Common myeloid progenitor, CD34-positive (primary cell): Measurements from ENCODE around the gene ASCC2.

Experiments used
- CTCF ChIA-PET: fragments of 350-600 bp; sonication (Branson Sonifier 250); formaldehyde crosslinking; loops from one replicate; lab custom pipeline; 2021; ENCODE audit warnings: antibody characterized with exemption; lab: Charles Lee
- POLR2A ChIA-PET: fragments of 350-600 bp; sonication (Branson Sonifier 250); formaldehyde crosslinking; loops from one replicate; lab custom pipeline; 2021; ENCODE audit warnings: antibody characterized with exemption; lab: Charles Lee
- DNase-seq, 3 donors: peaks; one replicate each; pipeline versions ENCODE4 v3.0.0 to v3.0.0-alpha.2; 2013
- H3K27ac ChIP-seq, 2 experiments: 1 replicate in 1 of 2; 2 replicates in 1 of 2; pipeline ENCODE4 v1.7.0; 2013; ENCODE audit warnings: inconsistent platforms in 2 of 2, low read length in 2 of 2, mild to moderate bottlenecking in 2 of 2, low read depth in 1 of 2, moderate library complexity in 1 of 2; ENCODE audit not compliant: severe bottlenecking in 2 of 2, insufficient read depth in 1 of 2, poor library complexity in 1 of 2
- H3K27me3 ChIP-seq, 5 experiments: replicated peaks in 2 of 5; 1 replicate in 3 of 5; 2 replicates in 2 of 5; pipeline versions ENCODE4 v1.6.1 to v1.7.0; 2013; ENCODE audit warnings: low read length in 4 of 5, mild to moderate bottlenecking in 2 of 5, moderate library complexity in 2 of 5, inconsistent platforms in 1 of 5; ENCODE audit not compliant: insufficient read depth in 5 of 5, control insufficient read depth in 4 of 5
- H3K36me3 ChIP-seq, 4 experiments: 1 replicate in 2 of 4; 2 replicates in 2 of 4; pipeline versions ENCODE4 v1.6.1 to v1.7.0; 2013; ENCODE audit warnings: low read length in 3 of 4, control low read depth in 1 of 4, mild to moderate bottlenecking in 1 of 4; ENCODE audit not compliant: control insufficient read depth in 4 of 4, insufficient read depth in 4 of 4
- H3K4me1 ChIP-seq, 4 experiments: 1 replicate in 3 of 4; 2 replicates in 1 of 4; pipeline versions ENCODE4 v1.6.1 to v1.7.1; 2013; ENCODE audit warnings: low read length in 3 of 4, mild to moderate bottlenecking in 3 of 4, control low read depth in 1 of 4, inconsistent platforms in 1 of 4, moderate library complexity in 1 of 4; ENCODE audit not compliant: control insufficient read depth in 4 of 4, insufficient read depth in 4 of 4; ENCODE audit errors: control extremely low read depth in 1 of 4
- H3K4me3 ChIP-seq, 7 experiments: 1 replicate in 4 of 7; 2 replicates in 3 of 7; pipeline versions ENCODE4 v1.5.1 to v1.7.0; 2013; ENCODE audit warnings: mild to moderate bottlenecking in 7 of 7, low read length in 6 of 7, moderate library complexity in 6 of 7, inconsistent platforms in 2 of 7, low read depth in 2 of 7, control low read depth in 1 of 7; ENCODE audit not compliant: insufficient read depth in 4 of 7, control insufficient read depth in 1 of 7; ENCODE audit errors: extremely low read depth in 1 of 7
- H3K9me3 ChIP-seq, 5 experiments: 1 replicate in 4 of 5; 2 replicates in 1 of 5; pipeline versions ENCODE4 v1.6.1 to v1.7.1; 2013; ENCODE audit warnings: low read length in 4 of 5, mild to moderate bottlenecking in 2 of 5, inconsistent platforms in 1 of 5, low read depth in 1 of 5, moderate library complexity in 1 of 5; ENCODE audit not compliant: control insufficient read depth in 4 of 5, insufficient read depth in 2 of 5; ENCODE audit errors: control extremely low read depth in 1 of 5
- WGBS: methylation state at CpG from one replicate; pipeline ENCODE4 v1.1.5; 2013; ENCODE audit not compliant: insufficient coverage; 5-methylcytosine and 5-hydroxymethylcytosine counted together

The ASCC2 gene

DNA sequence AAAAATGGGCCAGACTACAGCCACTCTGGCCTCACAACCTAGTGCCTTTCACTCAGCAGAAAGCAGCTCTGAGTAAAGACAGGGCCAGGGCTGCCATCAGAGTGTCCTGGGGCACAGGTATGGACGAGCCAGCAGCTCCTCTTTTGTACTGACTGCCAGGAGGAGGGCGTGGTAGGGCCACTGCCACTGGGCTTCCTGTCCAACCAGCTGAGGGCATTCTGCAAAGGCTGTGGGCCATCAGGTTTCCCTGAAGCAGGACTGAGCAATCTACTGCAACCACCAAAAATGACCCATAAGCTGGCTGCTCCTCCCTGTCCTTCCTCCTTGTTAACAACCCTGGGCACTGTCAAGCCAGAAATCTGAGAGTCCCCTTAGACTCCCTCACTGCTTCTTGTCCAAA is 33.1 kb downstream of the ASCC2 start:
- peaks cover 20 to 82% (median 64%) of the 10 kb centered on the region in 4 experiments for H3K36me3 ChIP-seq
- H3K4me3 ChIP-seq: no peak overlapping the region
- H3K4me1 ChIP-seq: peaks cover 0 to 2% (median 0%) of the 10 kb centered on the region in 4 experiments
- WGBS: 100% methylated on average over 2 of the region's 2 CpGs
- H3K9me3 ChIP-seq: no peaks in the 10 kb centered on the region
- DNase-seq: no peak
- H3K27me3 ChIP-seq: no peaks in the 10 kb centered on the region
- ChIA-PET CTCF (interaction anchor here (1.3 kb wide), 1 partner anchor 25 kb away, joined by 4 read pairs; no protein-coding TSS in a partner anchor), POLR2A (interaction anchor here (0.5 kb wide), 1 partner anchor 13 kb away, joined by 4 read pairs; no protein-coding TSS in a partner anchor)
- H3K27ac ChIP-seq: no peak overlapping the region

DNA sequence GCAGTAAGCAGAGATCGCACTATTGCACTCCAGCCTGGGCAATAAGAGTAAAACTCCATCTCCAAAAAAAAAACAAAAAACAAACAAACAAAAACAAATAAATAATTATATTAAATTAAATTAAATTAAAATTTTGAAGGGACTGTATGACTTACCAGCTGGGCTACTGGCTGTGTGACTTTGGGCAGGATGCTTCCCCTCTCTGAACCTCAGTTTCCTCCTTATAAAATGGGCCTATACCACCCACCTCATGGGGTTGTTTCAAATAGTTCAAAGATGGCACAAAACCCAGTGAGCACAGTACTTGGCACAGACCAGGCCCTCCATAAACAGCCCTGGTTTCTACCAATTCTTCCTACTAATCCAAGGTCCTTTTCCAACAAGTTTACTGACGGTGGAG is 34.9 kb downstream of the ASCC2 start:
- H3K27me3 ChIP-seq: no peaks in the 10 kb centered on the region
- H3K4me3 ChIP-seq: no peak overlapping the region
- peaks cover 2 to 19% (median 16%) of the 10 kb centered on the region in 4 experiments for H3K4me1 ChIP-seq
- H3K9me3 ChIP-seq: no peaks in the 10 kb centered on the region
- ChIA-PET POLR2A (no interaction called here), CTCF (no interaction called here)
- peaks cover 19 to 89% (median 65%) of the 10 kb centered on the region in 4 experiments for H3K36me3 ChIP-seq
- no CpG with 5 or more reads among the region's 2 CpGs for WGBS
- no peak for DNase-seq
- no peak overlapping the region for H3K27ac ChIP-seq

GRCh38 chr22:29801796-29802195 is 36.3 kb downstream of the ASCC2 start:
- Histone ChIP-seq H3K36me3 (peaks cover 22 to 86% (median 63%) of the 10 kb centered on the region in 4 experiments), H3K4me1 (peaks cover 2 to 30% (median 16%) of the 10 kb centered on the region in 4 experiments), H3K27me3 (no peaks in the 10 kb centered on the region), H3K9me3 (no peaks in the 10 kb centered on the region), H3K27ac (no peak overlapping the region), H3K4me3 (no peak overlapping the region)
- CTCF ChIA-PET: no interaction called here
- POLR2A ChIA-PET: no interaction called here
- DNase-seq: no peak
- WGBS: 95% methylated on average over 6 of the region's 8 CpGs

GRCh38 chr22:29801153-29801552 is 36.9 kb downstream of the ASCC2 start:
- peaks cover 2 to 30% (median 16%) of the 10 kb centered on the region in 4 experiments for H3K4me1 ChIP-seq
- ChIA-PET POLR2A (no interaction called here), CTCF (no interaction called here)
- no peak overlapping the region for H3K4me3 ChIP-seq
- peaks cover 20 to 86% (median 63%) of the 10 kb centered on the region in 4 experiments for H3K36me3 ChIP-seq
- DNase-seq: no peak
- no peak overlapping the region for H3K27ac ChIP-seq
- WGBS: 97% methylated on average over 3 of the region's 5 CpGs
- no peaks in the 10 kb centered on the region for H3K9me3 ChIP-seq
- no peaks in the 10 kb centered on the region for H3K27me3 ChIP-seq

- H3K9me3 ChIP-seq: no peaks in the 10 kb centered on the region
- no peak overlapping the region for H3K4me3 ChIP-seq
- H3K4me1 ChIP-seq: peaks cover 2 to 30% (median 16%) of the 10 kb centered on the region in 4 experiments
- no peaks in the 10 kb centered on the region for H3K27me3 ChIP-seq
- POLR2A ChIA-PET: no interaction called here
- CTCF ChIA-PET: interaction anchor here (1.2 kb wide), 1 partner anchor 15 kb away, joined by 3 read pairs; no protein-coding TSS in a partner anchor
- peaks cover 22 to 81% (median 58%) of the 10 kb centered on the region in 4 experiments for H3K36me3 ChIP-seq
- WGBS: 58% methylated on average over 4 of the region's 8 CpGs
- H3K27ac ChIP-seq: peak overlapping the region in 1 of 2 experiments; percentile 22
- DNase-seq: peak in 2 of 3 donors; percentile 57 to 63
Measured at GRCh38 chr22:29799217-29799680, 38.8 kb downstream of the ASCC2 start.

DNA sequence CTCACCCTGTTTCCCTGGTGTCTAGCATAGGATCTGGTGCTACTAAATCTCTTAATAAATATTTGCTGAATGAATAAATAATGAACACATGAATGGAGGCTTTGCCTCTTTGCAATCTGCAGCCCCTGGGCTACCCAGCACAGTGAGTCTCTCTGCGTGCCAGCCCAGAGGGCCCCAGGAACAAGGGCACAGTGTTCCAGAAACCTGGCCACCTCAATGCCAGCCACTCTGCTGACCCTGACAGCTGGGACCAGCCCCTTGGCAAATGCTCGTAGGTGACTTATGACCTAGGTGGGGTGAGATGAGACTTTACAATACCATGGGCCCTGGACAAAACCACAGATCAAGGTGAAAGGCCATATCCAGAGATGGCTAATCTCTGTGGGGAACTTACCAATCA is 39.3 kb downstream of the ASCC2 start:
- H3K9me3 ChIP-seq: no peaks in the 10 kb centered on the region
- ChIA-PET CTCF (interaction anchor here (1.2 kb wide), 2 partner anchors 16 to 208 kb away, joined by 3 read pairs; no protein-coding TSS in a partner anchor), POLR2A (no interaction called here)
- peaks cover 22 to 77% (median 55%) of the 10 kb centered on the region in 4 experiments for H3K36me3 ChIP-seq
- WGBS: 96% methylated on average over 2 of the region's 2 CpGs
- H3K4me1 ChIP-seq: peaks cover 2 to 30% (median 16%) of the 10 kb centered on the region in 4 experiments
- no peak for DNase-seq
- H3K27ac ChIP-seq: peak overlapping the region in 1 of 2 experiments; percentile 22
- no peaks in the 10 kb centered on the region for H3K27me3 ChIP-seq
- no peak overlapping the region for H3K4me3 ChIP-seq

GRCh38 chr22:29798318-29798717 is 39.8 kb downstream of the ASCC2 start:
- CTCF ChIA-PET: interaction anchor here (1.2 to 1.3 kb wide), 3 partner anchors 10 to 208 kb away, joined by 3 read pairs; no protein-coding TSS in a partner anchor
- H3K27ac ChIP-seq: no peak overlapping the region
- 48% methylated on average over 5 of the region's 6 CpGs for WGBS
- peaks cover 22 to 79% (median 55%) of the 10 kb centered on the region in 4 experiments for H3K36me3 ChIP-seq
- POLR2A ChIA-PET: no interaction called here
- DNase-seq: peak in 1 of 3 donors; percentile 3
- H3K27me3 ChIP-seq: no peaks in the 10 kb centered on the region
- H3K9me3 ChIP-seq: no peaks in the 10 kb centered on the region
- H3K4me3 ChIP-seq: no peak overlapping the region
- H3K4me1 ChIP-seq: peaks cover 2 to 30% (median 16%) of the 10 kb centered on the region in 4 experiments
